K562 (cell line): ENCODE measurements around the gene ALOXE3. TPM values are rescaled to one million over a fixed set of nuclear protein-coding genes. Genes with fewer than 3 reads are reported as not detected.

Experiments used
- ATF1 ChIP-seq, 2 experiments: fragments of 450-650 bp in 1 of 2; IDR thresholded peaks; 2 replicates each; pipeline ENCODE4 v1.6.1; 2016; ENCODE audit warnings: missing compliant biosample characterization in 1 of 2, missing genetic modification characterization in 1 of 2
- CTBP1 ChIP-seq: fragments of 450-650 bp; IDR thresholded peaks from 2 replicates; pipeline ENCODE4 v1.6.1; 2016; ENCODE audit warnings: borderline replicate concordance
- E2F1 ChIP-seq: sonication (generic); formaldehyde crosslinking; IDR thresholded peaks from 2 replicates; pipeline ENCODE4 v1.8.1; 2023; ENCODE audit warnings: mild to moderate bottlenecking, missing genetic modification reagents, moderate library complexity
- E2F3 ChIP-seq: fragments of 250-450 bp; sonication (Bioruptor Pico); IDR thresholded peaks from 2 replicates; pipeline ENCODE4 v1.4.0; 2020; ENCODE audit warnings: mild to moderate bottlenecking
- FOXK2 ChIP-seq, 2 experiments: fragments of 450-650 bp; IDR thresholded peaks in 1 of 2; conservative IDR thresholded peaks in 1 of 2; 2 replicates each; pipeline ENCODE4 v1.6.1; 2016; ENCODE audit warnings: low read depth in 2 of 2, mild to moderate bottlenecking in 1 of 2
- GABPA ChIP-seq: fragments of 200-800 bp; sonication (Bioruptor generic); conservative IDR thresholded peaks from 2 replicates; pipeline ENCODE4 v1.6.1; 2016; ENCODE audit warnings: low read depth, missing genetic modification characterization, missing compliant biosample characterization
- GABPB2 ChIP-seq: fragments of 250-450 bp; sonication (Bioruptor Pico); conservative IDR thresholded peaks from 2 replicates; pipeline ENCODE4 v1.5.1; 2021; ENCODE audit warnings: mild to moderate bottlenecking
- HDAC6 ChIP-seq: IDR thresholded peaks from 2 replicates; pipeline ENCODE4 v1.6.1; 2012; ENCODE audit warnings: low read depth, mild to moderate bottlenecking, control low read depth, inconsistent platforms, low read length, moderate library complexity
- HMBOX1 ChIP-seq: sonication (generic); IDR thresholded peaks from 2 replicates; pipeline ENCODE4 v1.6.1; 2016
- MCM5 ChIP-seq: fragments of 450-650 bp; IDR thresholded peaks from 2 replicates; pipeline ENCODE4 v1.6.1; 2016; ENCODE audit warnings: low read depth
- MIER1 ChIP-seq: fragments of 450-650 bp; IDR thresholded peaks from 2 replicates; pipeline ENCODE4 v1.6.1; 2016; ENCODE audit warnings: antibody characterized with exemption, mild to moderate bottlenecking, low read depth
- MTA2 ChIP-seq: fragments of 450-650 bp; IDR thresholded peaks from 2 replicates; pipeline ENCODE4 v1.6.1; 2016; ENCODE audit warnings: low read depth
- NFRKB ChIP-seq: fragments of 450-650 bp; IDR thresholded peaks from 2 replicates; pipeline ENCODE4 v1.6.1; 2016; ENCODE audit warnings: low read depth
- RBBP5 ChIP-seq: fragments of 200-600 bp; sonication (generic); IDR thresholded peaks from 2 replicates; pipeline ENCODE4 v1.6.1; 2012; ENCODE audit warnings: borderline replicate concordance, mild to moderate bottlenecking, low read length, control low read depth, inconsistent platforms; ENCODE audit not compliant: insufficient read depth, poor library complexity, severe bottlenecking
- SNIP1 ChIP-seq: fragments of 450-650 bp; IDR thresholded peaks from 2 replicates; pipeline ENCODE4 v1.7.1; 2017; ENCODE audit warnings: low read depth, mild to moderate bottlenecking
- TCF7L2 ChIP-seq: fragments of 150-350 bp; IDR thresholded peaks from 2 replicates; pipeline ENCODE4 v1.6.1; 2016; ENCODE audit warnings: low read depth, mild to moderate bottlenecking, low read length, moderate library complexity
- XRCC3 ChIP-seq: fragments of 450-650 bp; IDR thresholded peaks from 2 replicates; pipeline ENCODE4 v1.6.1; 2017; ENCODE audit warnings: mild to moderate bottlenecking, moderate library complexity
- ZBTB12 ChIP-seq: fragments of 250-450 bp; sonication (Bioruptor Pico); IDR thresholded peaks from 2 replicates; pipeline ENCODE4 v1.4.0; 2020
- ZBTB33 ChIP-seq: sonication (generic); formaldehyde crosslinking; IDR thresholded peaks from 2 replicates; pipeline ENCODE4 v1.8.1; 2023; ENCODE audit warnings: mild to moderate bottlenecking, missing genetic modification reagents
- ZBTB7A ChIP-seq: IDR thresholded peaks from 2 replicates; pipeline ENCODE4 v1.6.1; 2011; ENCODE audit warnings: low read depth, mild to moderate bottlenecking, low read length, moderate library complexity, borderline replicate concordance; ENCODE audit not compliant: control insufficient read depth
- ZNF449 ChIP-seq: fragments of 250-450 bp; sonication (Bioruptor Pico); IDR thresholded peaks from 2 replicates; pipeline ENCODE4 v1.8.0; 2022; ENCODE audit warnings: moderate library complexity, mild to moderate bottlenecking, inconsistent platforms
- polyA plus RNA-seq, 8 experiments: library from polyadenylated mRNA; depleted of rRNA in 4 of 8; stranded (reverse) in 5 of 8; unstranded in 3 of 8; fragments of >200 nt; fragmentation: Nextera tagmentation in 2 of 8; fragmentation: Illumina TruSeq in 1 of 8; extraction: Ambion mirVana in 2 of 8; extraction: Trizol in 1 of 8; gene quantifications; 2 replicates each; pipeline versions ENCODE4 v1.2.1 to v1.2.3, GENCODE V29; 2011 to 2014; ENCODE audit warnings: inconsistent platforms in 1 of 8, missing spikeins in 1 of 8
- total RNA-seq, 7 experiments: library from RNA; depleted of rRNA in 6 of 7; stranded (reverse); fragments of >200 nt in 6 of 7; fragmentation: Illumina TruSeq in 2 of 7; extraction: Trizol in 2 of 7; gene quantifications; 2 replicates each; pipeline versions ENCODE4 v1.2.1 to v1.2.3, GENCODE V29; 2011 to 2021; ENCODE audit warnings: low replicate concordance in 1 of 7

Gene ALOXE3
- total and polyA plus RNA-seq, 9 of the 15 experiments (the other 6 are each of a cell fraction or from before 2014, with no cell fraction given), result 0.04 TPM; not detected in 8

GRCh38 chr17:8152112-8152775 is 33.9 kb upstream of the ALOXE3 start, which contains the start of gene PER1 (continued):
- TF ChIP-seq ZBTB12 (CRISPR knock-in tag) (no peak), HDAC6 (no peak), GABPB2 (CRISPR knock-in tag) (no peak), SNIP1 (no peak), ATF1 (CRISPR knock-in tag; IDR thresholded peaks at IDR 0.05) (no peak), ATF1 (tag; IDR thresholded peaks at IDR 0.05) (peak; percentile 66), XRCC3 (no peak), MIER1 (no peak), ZBTB7A (no peak), HMBOX1 (no peak), E2F3 (CRISPR knock-in tag) (no peak), ZBTB33 (CRISPR knock-in tag) (no peak), NFRKB (no peak), MCM5 (no peak), CTBP1 (no peak; the same call in 1 of the 2 replicates), GABPA (tag) (no peak), TCF7L2 (no peak), E2F1 (CRISPR knock-in tag) (no peak), FOXK2 (conservative IDR thresholded peaks at IDR 0.05 in 1 of 2, IDR thresholded peaks at IDR 0.05 in 1 of 2; ENCODE audit: low read depth in 2 of 2) (peak; percentile 51 to 69), MTA2 (no peak), ZNF449 (CRISPR knock-in tag) (no peak), RBBP5 (peak; percentile 48)
